Heart right ventricle (tissue), 16 donors: ENCODE data around the gene NUDT7. TPM values are rescaled to one million over a fixed set of nuclear protein-coding genes. Genes with fewer than 3 reads are reported as not detected.

Experiments
- ATAC-seq, 8 donors: fragments of 200-7000 bp; cut with Tn5 transposase; one replicate each; pipeline ENCODE4 v1.9.1; 2020; ENCODE audit warnings: mild to moderate bottlenecking in 8 of 8, moderate library complexity in 8 of 8, moderate number of reproducible peaks in 1 of 8
- DNase-seq, 2 donors: peaks; one replicate each; pipeline ENCODE4 v3.0.0-alpha.2; 2020
- H3K27ac ChIP-seq, 10 donors: fragments of 200-600 bp; sonication (generic) in 2 of 10; one replicate each; pipeline versions ENCODE4 v1.5.0 to v1.8.0; 2020 to 2022; ENCODE audit warnings: mild to moderate bottlenecking in 3 of 10
- H3K27me3 ChIP-seq, 7 donors: fragments of 200-600 bp; one replicate each; pipeline ENCODE4 v1.8.0; 2021 to 2022; ENCODE audit warnings: mild to moderate bottlenecking in 2 of 7
- H3K36me3 ChIP-seq, 9 donors: fragments of 200-600 bp; sonication (generic) in 1 of 9; one replicate each; pipeline versions ENCODE4 v1.5.0 to v1.8.0; 2020 to 2022; ENCODE audit warnings: mild to moderate bottlenecking in 2 of 9
- H3K4me1 ChIP-seq, 9 donors: fragments of 200-600 bp; sonication (generic) in 1 of 9; one replicate each; pipeline versions ENCODE4 v1.5.0 to v1.8.0; 2020 to 2022; ENCODE audit warnings: mild to moderate bottlenecking in 4 of 9
- H3K4me3 ChIP-seq, 10 donors: fragments of 200-600 bp; sonication (generic) in 2 of 10; one replicate each; pipeline versions ENCODE4 v1.5.0 to v1.8.0; 2020 to 2022; ENCODE audit warnings: mild to moderate bottlenecking in 7 of 10, moderate library complexity in 2 of 10
- H3K9me3 ChIP-seq, 11 donors: fragments of 200-600 bp in 10 of 11; sonication (generic) in 2 of 11; one replicate each; pipeline versions ENCODE4 v1.5.0 to v1.8.0; 2013 to 2022; ENCODE audit warnings: mild to moderate bottlenecking in 2 of 11, control low read depth in 1 of 11, moderate library complexity in 1 of 11
- WGBS, 2 donors: extraction: QIAGEN DNeasy Blood & Tissue Kit; methylation state at CpG; one replicate each; pipeline ENCODE4 v1.1.7; 2013; ENCODE audit warnings: inconsistent platforms in 1 of 2; 5-methylcytosine and 5-hydroxymethylcytosine counted together
- intact Hi-C, 10 donors: fragments of 100-400 bp; cut with DNase I; formaldehyde crosslinking; loops; one replicate each; pipeline versions ENCODE4 v1.11.1 to v1.14.2; 2022
- polyA plus RNA-seq, 2 donors: library from polyadenylated mRNA; stranded (reverse); fragments of 200-250 nt; gene quantifications; one replicate each; pipeline ENCODE4 v1.2.3, GENCODE V29; 2013
- total RNA-seq, 10 donors: library from RNA; stranded (reverse); fragmentation: NEBNext Ultra II Directional in 3 of 10; extraction: Animal tissue kit (Norgen Biotek cat#: 25700) in 3 of 10; gene quantifications; one replicate each; pipeline versions ENCODE4 v1.2.1 to v1.2.4, GENCODE V29; 2021 to 2023
- TF ChIP-seq, protein P1 (sequence below), 9 donors: fragments of 200-600 bp; sonication (generic) in 2 of 9; IDR thresholded peaks; one replicate each; pipeline versions ENCODE4 v1.5.0 to v1.8.0; 2021 to 2022; ENCODE audit warnings: antibody characterized with exemption in 9 of 9, mild to moderate bottlenecking in 5 of 9, moderate library complexity in 1 of 9
- donor health status: Arrhythmogenic right ventricular cardiomyopathy.
- donor health status: ischemic (EF 13 %, LVEDD 7.1; RV severe dilation, severe dysfunction).
- donor health status: healthy with polysubstance abuse.
- donor health status: DM: no; HTN: yes; CAD: no.
- donor health status: DM: no; HTN: no; CAD: no.
- donor health status: ischemic (EF 25% LVEDD 6.9; RV normal size, moderate dysfunction).
- donor health status: ischemic (EF 25% LVEDD 5.7; RV mildly dilated, moderate dysfunction).
- donor health status: healthy.
- donor health status: DM: yes; HTN: yes; CAD: no.
- donor health status: Ischemic cardiomyopathy.
- donor health status: ischemic (EF 35%, LVEDD 5.7; RV mildly dilated, moderate dysfunction).
- donor health status: nonischemic (EF 11% LVEDD 7.7; RV severe dilation, severe dysfunction).
- donor health status: DM: yes; HTN: yes; CAD: no.
- donor health status: PGD.
- donor health status: ischemic (EF 29% LVEDD 5.4; RV normal size, mild dysfunction).
- donor health status: nonischemic (EF 23%, LVEDD 6.1; RV moderate dilation, normal function).

The NUDT7 gene
- total and polyA plus RNA-seq, 12 donors, result 10.3 to 75.7 (median 46.9) TPM

DNA sequence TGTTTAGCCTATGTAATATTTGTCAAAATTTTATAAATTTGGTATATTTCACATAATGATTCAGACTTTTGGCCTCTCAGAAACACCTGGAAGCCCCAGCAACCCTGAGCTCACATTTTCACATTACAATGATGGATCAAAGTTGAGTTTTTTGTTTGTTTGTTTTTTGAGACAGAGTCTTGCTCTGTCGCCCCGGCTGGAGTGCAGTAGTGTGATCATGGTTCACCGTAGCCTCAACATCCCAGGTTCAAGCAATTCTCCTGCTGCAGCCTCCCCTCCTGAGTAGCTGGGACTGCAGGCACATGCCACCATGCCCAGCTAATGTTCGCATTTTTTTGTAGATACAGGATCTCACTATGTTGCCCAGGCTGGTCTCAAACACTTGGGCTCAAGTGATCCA lies 55.4 kb downstream of the NUDT7 start:
- intact Hi-C loops, result no loop called here
- Histone ChIP-seq H3K4me1 (no peaks in the 10 kb centered on the region), H3K9me3 (no peaks in the 10 kb centered on the region), H3K27me3 (no peaks in the 10 kb centered on the region), H3K36me3 (no peaks in the 10 kb centered on the region), H3K4me3 (no peak overlapping the region), H3K27ac (no peak overlapping the region)
- TF ChIP-seq, protein P1, sequence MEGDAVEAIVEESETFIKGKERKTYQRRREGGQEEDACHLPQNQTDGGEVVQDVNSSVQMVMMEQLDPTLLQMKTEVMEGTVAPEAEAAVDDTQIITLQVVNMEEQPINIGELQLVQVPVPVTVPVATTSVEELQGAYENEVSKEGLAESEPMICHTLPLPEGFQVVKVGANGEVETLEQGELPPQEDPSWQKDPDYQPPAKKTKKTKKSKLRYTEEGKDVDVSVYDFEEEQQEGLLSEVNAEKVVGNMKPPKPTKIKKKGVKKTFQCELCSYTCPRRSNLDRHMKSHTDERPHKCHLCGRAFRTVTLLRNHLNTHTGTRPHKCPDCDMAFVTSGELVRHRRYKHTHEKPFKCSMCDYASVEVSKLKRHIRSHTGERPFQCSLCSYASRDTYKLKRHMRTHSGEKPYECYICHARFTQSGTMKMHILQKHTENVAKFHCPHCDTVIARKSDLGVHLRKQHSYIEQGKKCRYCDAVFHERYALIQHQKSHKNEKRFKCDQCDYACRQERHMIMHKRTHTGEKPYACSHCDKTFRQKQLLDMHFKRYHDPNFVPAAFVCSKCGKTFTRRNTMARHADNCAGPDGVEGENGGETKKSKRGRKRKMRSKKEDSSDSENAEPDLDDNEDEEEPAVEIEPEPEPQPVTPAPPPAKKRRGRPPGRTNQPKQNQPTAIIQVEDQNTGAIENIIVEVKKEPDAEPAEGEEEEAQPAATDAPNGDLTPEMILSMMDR (IDR thresholded peaks at IDR 0.05), result no peak
- no peak for ATAC-seq
- WGBS, 2 donors, result 95 to 96% methylated on average over 4 of the region's 4 CpGs
- DNase-seq, result no peak

DNA sequence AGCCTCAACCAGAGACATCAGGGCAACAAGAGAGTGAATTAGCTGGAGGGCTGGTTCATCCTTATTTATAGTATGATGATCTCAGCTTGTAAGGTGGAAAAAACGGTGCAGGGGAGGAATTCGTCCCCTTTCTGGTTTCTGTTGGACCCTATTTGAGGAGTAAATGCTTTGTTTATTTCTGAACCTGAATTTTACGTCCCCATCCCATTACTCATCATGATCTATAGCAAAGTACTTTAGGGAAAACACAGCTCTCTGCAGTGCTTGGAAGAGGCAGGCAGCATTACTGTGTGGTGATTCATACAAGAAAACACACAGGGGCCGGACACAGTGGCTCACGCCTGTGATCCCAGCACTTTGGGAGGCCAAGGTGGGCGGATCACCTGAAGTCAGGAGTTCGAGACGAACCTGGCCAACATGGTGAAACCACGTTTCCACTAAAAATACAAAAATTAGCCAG lies 58.1 kb downstream of the NUDT7 start:
- no peak for ATAC-seq
- Histone ChIP-seq H3K36me3 (no peaks in the 10 kb centered on the region), H3K4me3 (no peak overlapping the region), H3K9me3 (no peaks in the 10 kb centered on the region), H3K27me3 (peaks cover 0 to 5% (median 0%) of the 10 kb centered on the region in 7 donors), H3K27ac (no peak overlapping the region), H3K4me1 (no peaks in the 10 kb centered on the region)
- intact Hi-C loops, result loop anchor here in 3 of 10 donors (10.0 kb wide), 3 partner anchors 106 to 184 kb away; no protein-coding TSS in a partner anchor
- DNase-seq, result no peak
- 61 to 74% methylated on average over 9 of the region's 9 CpGs for WGBS, 2 donors
- TF ChIP-seq, protein P1 (IDR thresholded peaks at IDR 0.05), result no peak

DNA sequence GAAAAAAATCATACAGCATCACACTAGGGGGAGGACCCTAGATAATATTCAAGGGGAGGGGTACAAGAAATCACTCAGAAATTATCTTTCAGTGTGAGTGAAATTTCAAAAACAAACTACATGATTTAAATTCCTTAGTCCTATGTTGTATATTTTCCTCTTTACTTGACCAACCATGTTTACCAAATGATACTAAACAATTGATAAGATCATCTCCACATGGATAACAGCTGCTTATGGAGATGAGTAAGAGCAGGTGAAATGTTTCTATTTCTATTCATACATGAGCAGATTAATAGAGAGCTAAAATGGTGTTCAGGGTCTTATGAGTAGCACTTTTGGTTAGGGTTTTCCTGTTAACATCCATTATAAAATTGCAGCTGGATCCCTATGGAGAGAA lies 58.8 kb downstream of the NUDT7 start:
- Histone ChIP-seq H3K27me3 (peaks cover 0 to 8% (median 4%) of the 10 kb centered on the region in 7 donors), H3K27ac (no peak overlapping the region), H3K4me3 (no peak overlapping the region), H3K4me1 (no peaks in the 10 kb centered on the region), H3K36me3 (no peaks in the 10 kb centered on the region), H3K9me3 (no peaks in the 10 kb centered on the region)
- DNase-seq (no peak), ATAC-seq (no peak)
- intact Hi-C loops, result loop anchor here in 3 of 10 donors (10.0 kb wide), 3 partner anchors 106 to 184 kb away; no protein-coding TSS in a partner anchor
- TF ChIP-seq, protein P1 (IDR thresholded peaks at IDR 0.05), result no peak

DNA sequence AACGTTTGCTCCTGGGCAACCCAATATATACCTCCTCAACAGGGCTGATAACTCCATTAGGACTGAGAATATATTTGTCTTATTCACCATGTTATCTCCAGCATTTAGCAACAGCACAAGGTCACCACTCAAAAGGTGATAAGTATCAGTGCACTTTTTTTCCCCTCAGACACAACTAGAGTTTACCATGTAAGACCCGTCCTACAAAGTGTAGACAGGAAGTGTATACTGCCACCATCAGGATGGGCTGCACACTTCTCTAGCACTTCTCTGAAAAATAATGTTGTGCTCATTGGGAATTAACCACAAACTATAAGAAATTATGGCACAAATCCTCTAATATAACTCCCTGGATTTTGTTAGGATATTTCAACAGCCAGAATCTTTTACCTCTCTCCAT lies 60.4 kb downstream of the NUDT7 start:
- H3K4me1 ChIP-seq, result peaks cover 0 to under 1% (median 0%) of the 10 kb centered on the region in 9 donors
- intact Hi-C loops, result loop anchor here in 3 of 10 donors (10.0 kb wide), 3 partner anchors 108 to 182 kb away; no protein-coding TSS in a partner anchor
- no peaks in the 10 kb centered on the region for H3K9me3 ChIP-seq
- WGBS, 2 donors, result 23 to 34% methylated on average over 2 of the region's 2 CpGs
- no peak overlapping the region for H3K4me3 ChIP-seq
- DNase-seq, result no peak
- ATAC-seq, result peak in 1 of 8 donors; percentile 47
- TF ChIP-seq, protein P1 (IDR thresholded peaks at IDR 0.05), result peak in 5 of 9 donors; percentile 6 to 34 (median 23)
- H3K27ac ChIP-seq, result no peak overlapping the region
- H3K36me3 ChIP-seq, result no peaks in the 10 kb centered on the region
- H3K27me3 ChIP-seq, result peaks cover 0 to 24% (median 16%) of the 10 kb centered on the region in 7 donors
